Liver (tissue), 9 donors: Measurements from ENCODE around the gene POLG. TPM values are rescaled to one million over a fixed set of nuclear protein-coding genes. Genes with fewer than 3 reads are reported as not detected.

Experiments used
- DNase-seq: peaks from one replicate; pipeline ENCODE4 v3.0.0-alpha.2; 2017; ENCODE audit warnings: low spot score
- H3K27ac ChIP-seq, 2 donors: one replicate each; pipeline ENCODE4 v1.7.0; 2013; ENCODE audit warnings: inconsistent platforms in 2 of 2, low read length in 2 of 2, control low read depth in 1 of 2, low read depth in 1 of 2, mild to moderate bottlenecking in 1 of 2
- H3K27me3 ChIP-seq, 4 donors: one replicate each; pipeline versions ENCODE4 v1.6.1 to v1.7.0; 2013; ENCODE audit warnings: low read length in 3 of 4, inconsistent platforms in 1 of 4, mild to moderate bottlenecking in 1 of 4, moderate library complexity in 1 of 4; ENCODE audit not compliant: control insufficient read depth in 4 of 4, insufficient read depth in 4 of 4
- H3K36me3 ChIP-seq, 4 donors: one replicate each; pipeline versions ENCODE4 v1.6.1 to v1.7.0; 2013; ENCODE audit warnings: low read length in 3 of 4, mild to moderate bottlenecking in 3 of 4, low read depth in 1 of 4, moderate library complexity in 1 of 4; ENCODE audit not compliant: control insufficient read depth in 4 of 4, insufficient read depth in 3 of 4
- H3K4me1 ChIP-seq, 4 donors: one replicate each; pipeline versions ENCODE4 v1.6.1 to v1.7.0; 2013; ENCODE audit warnings: low read length in 3 of 4, mild to moderate bottlenecking in 3 of 4, moderate library complexity in 1 of 4; ENCODE audit not compliant: control insufficient read depth in 4 of 4, insufficient read depth in 4 of 4
- H3K4me3 ChIP-seq, 3 donors: one replicate each; pipeline versions ENCODE4 v1.6.1 to v1.7.0; 2013; ENCODE audit warnings: low read length in 3 of 3, control low read depth in 1 of 3, low read depth in 1 of 3, mild to moderate bottlenecking in 1 of 3
- H3K9ac ChIP-seq, 2 donors: one replicate each; pipeline ENCODE4 v1.7.0; 2013; ENCODE audit warnings: low read length in 2 of 2, mild to moderate bottlenecking in 2 of 2, moderate library complexity in 2 of 2, control low read depth in 1 of 2, low read depth in 1 of 2
- H3K9me3 ChIP-seq, 4 donors: one replicate each; pipeline versions ENCODE4 v1.6.1 to v1.7.0; 2013; ENCODE audit warnings: low read length in 3 of 4; ENCODE audit not compliant: control insufficient read depth in 4 of 4
- EGR1 ChIP-seq, 2 donors: IDR thresholded peaks; 2 replicates each; pipeline ENCODE4 v1.6.1; 2016 to 2018; ENCODE audit warnings: antibody characterized with exemption in 2 of 2, low read depth in 2 of 2
- FOXA1 ChIP-seq: IDR thresholded peaks from 2 replicates; pipeline ENCODE4 v1.6.1; 2016; ENCODE audit warnings: antibody characterized with exemption
- FOXA2 ChIP-seq: IDR thresholded peaks from 2 replicates; pipeline ENCODE4 v1.6.1; 2016; ENCODE audit warnings: antibody characterized with exemption
- GABPA ChIP-seq, 2 donors: IDR thresholded peaks in 1 of 2; conservative IDR thresholded peaks in 1 of 2; 2 replicates each; pipeline ENCODE4 v1.6.1; 2016; ENCODE audit warnings: antibody characterized with exemption in 2 of 2, mild to moderate bottlenecking in 1 of 2, moderate library complexity in 1 of 2
- HNF4A ChIP-seq, 2 donors: conservative IDR thresholded peaks; 2 replicates each; pipeline ENCODE4 v1.6.1; 2016; ENCODE audit warnings: antibody characterized with exemption in 2 of 2, mild to moderate bottlenecking in 2 of 2
- HNF4G ChIP-seq: IDR thresholded peaks from 2 replicates; pipeline ENCODE4 v1.6.1; 2016; ENCODE audit warnings: antibody characterized with exemption
- JUND ChIP-seq, 2 donors: IDR thresholded peaks; 2 replicates each; pipeline ENCODE4 v1.6.1; 2016; ENCODE audit warnings: antibody characterized with exemption in 2 of 2
- RXRA ChIP-seq, 2 donors: IDR thresholded peaks; 2 replicates each; pipeline ENCODE4 v1.6.1; 2017 to 2018; ENCODE audit warnings: antibody characterized with exemption in 2 of 2, mild to moderate bottlenecking in 1 of 2
- TAF1 ChIP-seq: conservative IDR thresholded peaks from 2 replicates; pipeline ENCODE4 v1.6.1; 2016; ENCODE audit warnings: antibody characterized with exemption, mild to moderate bottlenecking
- YY1 ChIP-seq: IDR thresholded peaks from 2 replicates; pipeline ENCODE4 v1.6.1; 2016; ENCODE audit warnings: antibody characterized with exemption, mild to moderate bottlenecking
- WGBS: extraction: QIAGEN DNeasy Blood & Tissue Kit; methylation state at CpG from one replicate; pipeline ENCODE4 v1.1.7; 2013; 5-methylcytosine and 5-hydroxymethylcytosine counted together
- polyA plus RNA-seq, 2 donors: library from polyadenylated mRNA; stranded (reverse) in 1 of 2; unstranded in 1 of 2; fragments of 200-250 nt in 1 of 2; fragments of >200 nt in 1 of 2; fragmentation: Nextera tagmentation in 1 of 2; extraction: Ambion mirVana in 1 of 2; gene quantifications; one replicate each; pipeline versions ENCODE4 v1.2.1 to v1.2.3, GENCODE V29; 2013 to 2015
- total RNA-seq, 2 donors: library from RNA; depleted of rRNA; stranded (reverse); fragments of >200 nt; gene quantifications; one replicate each; pipeline ENCODE4 v1.2.3, GENCODE V29; 2014
- TF ChIP-seq, protein P1 (sequence below): fragments of 150-350 bp; IDR thresholded peaks from 2 replicates; pipeline ENCODE4 v1.5.1; 2017; ENCODE audit warnings: improper control_type of control experiment, low read depth, low read length; ENCODE audit not compliant: missing input control
- TF ChIP-seq, protein P2 (sequence below): IDR thresholded peaks from 2 replicates; pipeline ENCODE4 v1.6.1; 2016; ENCODE audit warnings: antibody characterized with exemption, mild to moderate bottlenecking
- TF ChIP-seq, protein P3 (sequence below): IDR thresholded peaks from 2 replicates; pipeline ENCODE4 v1.6.1; 2016; ENCODE audit warnings: antibody characterized with exemption
- TF ChIP-seq, protein P4 (sequence below): IDR thresholded peaks from 2 replicates; pipeline ENCODE4 v1.6.1; 2016; ENCODE audit warnings: antibody characterized with exemption
- TF ChIP-seq, protein P5 (sequence below): IDR thresholded peaks from 2 replicates; pipeline ENCODE4 v1.6.1; 2016; ENCODE audit warnings: antibody characterized with exemption
- donor health status: healthy.
- donor health status: healthy.
- donor health status: healthy.
- donor health status: healthy.
- donor health status: healthy.

Gene POLG
- total and polyA plus RNA-seq, 4 donors: 15.2 to 53.1 (median 31.4) TPM

DNA sequence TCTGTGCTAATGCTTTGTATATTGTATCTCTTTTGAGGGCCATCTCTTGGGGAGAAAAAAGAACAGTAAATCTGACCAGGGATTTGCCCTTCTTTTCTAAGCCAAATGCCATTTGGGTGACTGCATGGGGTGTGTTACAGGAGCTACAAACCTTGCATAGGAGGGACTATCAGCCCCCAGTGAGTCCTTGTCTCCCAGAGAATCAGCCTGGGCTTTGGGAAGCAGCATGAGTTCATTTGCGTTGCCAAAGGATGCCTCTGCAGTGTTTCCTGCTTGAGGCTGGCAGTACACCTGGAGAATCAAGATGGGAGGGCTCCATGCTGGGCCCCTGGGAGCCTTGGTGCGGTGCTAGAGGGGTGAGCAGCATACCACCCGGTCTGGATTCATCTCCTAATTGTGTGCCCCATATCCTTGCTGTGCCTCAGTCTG, 49.6 kb upstream of the POLG start:
- no peak for TF ChIP-seq HNF4A (conservative IDR thresholded peaks at IDR 0.05)
- TF ChIP-seq, protein P1, sequence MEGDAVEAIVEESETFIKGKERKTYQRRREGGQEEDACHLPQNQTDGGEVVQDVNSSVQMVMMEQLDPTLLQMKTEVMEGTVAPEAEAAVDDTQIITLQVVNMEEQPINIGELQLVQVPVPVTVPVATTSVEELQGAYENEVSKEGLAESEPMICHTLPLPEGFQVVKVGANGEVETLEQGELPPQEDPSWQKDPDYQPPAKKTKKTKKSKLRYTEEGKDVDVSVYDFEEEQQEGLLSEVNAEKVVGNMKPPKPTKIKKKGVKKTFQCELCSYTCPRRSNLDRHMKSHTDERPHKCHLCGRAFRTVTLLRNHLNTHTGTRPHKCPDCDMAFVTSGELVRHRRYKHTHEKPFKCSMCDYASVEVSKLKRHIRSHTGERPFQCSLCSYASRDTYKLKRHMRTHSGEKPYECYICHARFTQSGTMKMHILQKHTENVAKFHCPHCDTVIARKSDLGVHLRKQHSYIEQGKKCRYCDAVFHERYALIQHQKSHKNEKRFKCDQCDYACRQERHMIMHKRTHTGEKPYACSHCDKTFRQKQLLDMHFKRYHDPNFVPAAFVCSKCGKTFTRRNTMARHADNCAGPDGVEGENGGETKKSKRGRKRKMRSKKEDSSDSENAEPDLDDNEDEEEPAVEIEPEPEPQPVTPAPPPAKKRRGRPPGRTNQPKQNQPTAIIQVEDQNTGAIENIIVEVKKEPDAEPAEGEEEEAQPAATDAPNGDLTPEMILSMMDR: no peak
- TF ChIP-seq, protein P2, sequence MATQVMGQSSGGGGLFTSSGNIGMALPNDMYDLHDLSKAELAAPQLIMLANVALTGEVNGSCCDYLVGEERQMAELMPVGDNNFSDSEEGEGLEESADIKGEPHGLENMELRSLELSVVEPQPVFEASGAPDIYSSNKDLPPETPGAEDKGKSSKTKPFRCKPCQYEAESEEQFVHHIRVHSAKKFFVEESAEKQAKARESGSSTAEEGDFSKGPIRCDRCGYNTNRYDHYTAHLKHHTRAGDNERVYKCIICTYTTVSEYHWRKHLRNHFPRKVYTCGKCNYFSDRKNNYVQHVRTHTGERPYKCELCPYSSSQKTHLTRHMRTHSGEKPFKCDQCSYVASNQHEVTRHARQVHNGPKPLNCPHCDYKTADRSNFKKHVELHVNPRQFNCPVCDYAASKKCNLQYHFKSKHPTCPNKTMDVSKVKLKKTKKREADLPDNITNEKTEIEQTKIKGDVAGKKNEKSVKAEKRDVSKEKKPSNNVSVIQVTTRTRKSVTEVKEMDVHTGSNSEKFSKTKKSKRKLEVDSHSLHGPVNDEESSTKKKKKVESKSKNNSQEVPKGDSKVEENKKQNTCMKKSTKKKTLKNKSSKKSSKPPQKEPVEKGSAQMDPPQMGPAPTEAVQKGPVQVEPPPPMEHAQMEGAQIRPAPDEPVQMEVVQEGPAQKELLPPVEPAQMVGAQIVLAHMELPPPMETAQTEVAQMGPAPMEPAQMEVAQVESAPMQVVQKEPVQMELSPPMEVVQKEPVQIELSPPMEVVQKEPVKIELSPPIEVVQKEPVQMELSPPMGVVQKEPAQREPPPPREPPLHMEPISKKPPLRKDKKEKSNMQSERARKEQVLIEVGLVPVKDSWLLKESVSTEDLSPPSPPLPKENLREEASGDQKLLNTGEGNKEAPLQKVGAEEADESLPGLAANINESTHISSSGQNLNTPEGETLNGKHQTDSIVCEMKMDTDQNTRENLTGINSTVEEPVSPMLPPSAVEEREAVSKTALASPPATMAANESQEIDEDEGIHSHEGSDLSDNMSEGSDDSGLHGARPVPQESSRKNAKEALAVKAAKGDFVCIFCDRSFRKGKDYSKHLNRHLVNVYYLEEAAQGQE: no peak
- TF ChIP-seq YY1: no peak
- TF ChIP-seq, protein P3, sequence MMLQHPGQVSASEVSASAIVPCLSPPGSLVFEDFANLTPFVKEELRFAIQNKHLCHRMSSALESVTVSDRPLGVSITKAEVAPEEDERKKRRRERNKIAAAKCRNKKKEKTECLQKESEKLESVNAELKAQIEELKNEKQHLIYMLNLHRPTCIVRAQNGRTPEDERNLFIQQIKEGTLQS: no peak
- TF ChIP-seq JUND (IDR thresholded peaks at IDR 0.05): no peak
- no peak for TF ChIP-seq FOXA1
- TF ChIP-seq FOXA2: no peak
- TF ChIP-seq, protein P4, sequence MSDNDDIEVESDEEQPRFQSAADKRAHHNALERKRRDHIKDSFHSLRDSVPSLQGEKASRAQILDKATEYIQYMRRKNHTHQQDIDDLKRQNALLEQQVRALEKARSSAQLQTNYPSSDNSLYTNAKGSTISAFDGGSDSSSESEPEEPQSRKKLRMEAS: no peak
- TF ChIP-seq EGR1 (IDR thresholded peaks at IDR 0.05; ENCODE audit: low read depth in 2 of 2): no peak
- TF ChIP-seq GABPA (IDR thresholded peaks at IDR 0.05 in 1 of 2, conservative IDR thresholded peaks at IDR 0.05 in 1 of 2): no peak
- TF ChIP-seq TAF1: no peak
- TF ChIP-seq, protein P5, sequence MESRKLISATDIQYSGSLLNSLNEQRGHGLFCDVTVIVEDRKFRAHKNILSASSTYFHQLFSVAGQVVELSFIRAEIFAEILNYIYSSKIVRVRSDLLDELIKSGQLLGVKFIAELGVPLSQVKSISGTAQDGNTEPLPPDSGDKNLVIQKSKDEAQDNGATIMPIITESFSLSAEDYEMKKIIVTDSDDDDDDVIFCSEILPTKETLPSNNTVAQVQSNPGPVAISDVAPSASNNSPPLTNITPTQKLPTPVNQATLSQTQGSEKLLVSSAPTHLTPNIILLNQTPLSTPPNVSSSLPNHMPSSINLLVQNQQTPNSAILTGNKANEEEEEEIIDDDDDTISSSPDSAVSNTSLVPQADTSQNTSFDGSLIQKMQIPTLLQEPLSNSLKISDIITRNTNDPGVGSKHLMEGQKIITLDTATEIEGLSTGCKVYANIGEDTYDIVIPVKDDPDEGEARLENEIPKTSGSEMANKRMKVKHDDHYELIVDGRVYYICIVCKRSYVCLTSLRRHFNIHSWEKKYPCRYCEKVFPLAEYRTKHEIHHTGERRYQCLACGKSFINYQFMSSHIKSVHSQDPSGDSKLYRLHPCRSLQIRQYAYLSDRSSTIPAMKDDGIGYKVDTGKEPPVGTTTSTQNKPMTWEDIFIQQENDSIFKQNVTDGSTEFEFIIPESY: no peak
- no peak for TF ChIP-seq HNF4G
- no peak for TF ChIP-seq RXRA (IDR thresholded peaks at IDR 0.05)
- DNase-seq: no peak
- Histone ChIP-seq H3K36me3 (no peaks in the 10 kb centered on the region), H3K4me3 (no peak overlapping the region), H3K9me3 (no peaks in the 10 kb centered on the region), H3K4me1 (peaks cover 0 to 1% (median 0%) of the 10 kb centered on the region in 4 donors), H3K27me3 (peaks cover 3 to 7% (median 4%) of the 10 kb centered on the region in 4 donors), H3K9ac (no peak overlapping the region), H3K27ac (no peak overlapping the region)
- 56% methylated on average over 3 of the region's 3 CpGs for WGBS
